Measurements from ENCODE around the gene AUTS2.

The AUTS2 gene

GRCh38 chr7:70595755-70596597, 997.7 kb downstream of the AUTS2 start:
- no peak; the same call in 1 of the 2 replicates for TF ChIP-seq GATA2 (IDR thresholded peaks at IDR 0.05; ENCODE audit: low read depth, low read length)
- TF ChIP-seq GATA3 (IDR thresholded peaks at IDR 0.05; ENCODE audit: low read depth, low read length) = no peak

GRCh38 chr7:70596598-70596913, 998.3 kb downstream of the AUTS2 start:
- no peak for TF ChIP-seq GATA3 (IDR thresholded peaks at IDR 0.05; ENCODE audit: low read depth, low read length)
- TF ChIP-seq GATA2 (IDR thresholded peaks at IDR 0.05; ENCODE audit: low read depth, low read length) = no peak

DNA sequence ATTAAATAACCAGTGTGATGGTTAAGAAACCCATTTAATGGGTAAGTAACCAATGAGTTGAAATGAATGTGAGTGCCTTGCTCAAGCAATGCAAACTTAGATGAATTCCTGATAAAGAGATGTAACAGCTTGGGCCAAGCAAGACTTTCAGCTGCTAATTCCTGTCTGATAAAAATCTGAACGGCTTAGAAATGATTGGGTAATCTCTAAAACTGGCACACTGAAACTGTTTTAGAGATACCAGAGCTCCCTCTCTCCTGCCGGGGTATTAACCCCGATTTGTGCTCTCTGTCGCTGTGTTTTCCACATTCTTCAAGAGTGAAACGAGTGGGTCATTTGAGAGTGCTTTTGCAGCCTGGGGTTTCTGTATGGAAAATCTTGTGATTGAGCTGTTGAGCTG, 998.8 kb downstream of the AUTS2 start:
- TF ChIP-seq GATA2 (IDR thresholded peaks at IDR 0.05; ENCODE audit: low read depth, low read length) = peak; percentile 60
- no peak for TF ChIP-seq GATA3 (IDR thresholded peaks at IDR 0.05; ENCODE audit: low read depth, low read length)

GRCh38 chr7:70598976-70599375, 1000.7 kb downstream of the AUTS2 start:
- TF ChIP-seq GATA3 (IDR thresholded peaks at IDR 0.05; ENCODE audit: low read depth, low read length) = no peak
- no peak for TF ChIP-seq GATA2 (IDR thresholded peaks at IDR 0.05; ENCODE audit: low read depth, low read length)

- no peak for TF ChIP-seq GATA3 (IDR thresholded peaks at IDR 0.05; ENCODE audit: low read depth, low read length)
- TF ChIP-seq GATA2 (IDR thresholded peaks at IDR 0.05; ENCODE audit: low read depth, low read length) = no peak
These were observed 1001.3 kb downstream of the AUTS2 start for GRCh38 chr7:70599446-70600190.

- TF ChIP-seq GATA2 (IDR thresholded peaks at IDR 0.05; ENCODE audit: low read depth, low read length) (no peak), GATA3 (IDR thresholded peaks at IDR 0.05; ENCODE audit: low read depth, low read length) (no peak)
These were observed 1002.7 kb downstream of the AUTS2 start for GRCh38 chr7:70600993-70601392.

GRCh38 chr7:70602117-70602516, 1003.8 kb downstream of the AUTS2 start:
- TF ChIP-seq GATA2 (IDR thresholded peaks at IDR 0.05; ENCODE audit: low read depth, low read length) (no peak), GATA3 (IDR thresholded peaks at IDR 0.05; ENCODE audit: low read depth, low read length) (no peak)

- TF ChIP-seq GATA2 (IDR thresholded peaks at IDR 0.05; ENCODE audit: low read depth, low read length) = no peak
- TF ChIP-seq GATA3 (IDR thresholded peaks at IDR 0.05; ENCODE audit: low read depth, low read length) = no peak
These were observed 1009.0 kb downstream of the AUTS2 start for GRCh38 chr7:70607281-70607680.

DNA sequence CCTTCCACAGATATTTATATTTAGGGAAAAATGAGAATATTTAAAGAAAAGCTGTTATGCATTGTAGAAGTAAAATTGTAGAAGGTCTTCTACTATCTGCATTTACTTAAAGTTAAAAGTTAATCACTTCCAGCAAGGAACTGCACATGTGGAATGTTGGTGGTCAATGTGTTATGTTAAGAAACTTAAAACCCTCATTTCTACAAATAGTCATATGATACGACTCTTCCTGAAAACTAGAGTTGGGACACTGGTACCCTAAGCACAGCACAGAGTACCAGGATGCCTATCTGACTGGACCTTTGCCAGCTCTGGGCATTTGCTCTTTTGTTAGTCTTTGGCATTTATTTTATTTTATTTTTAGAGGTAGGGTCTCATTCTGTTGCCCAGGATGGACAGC, 1009.5 kb downstream of the AUTS2 start:
- TF ChIP-seq GATA2 (IDR thresholded peaks at IDR 0.05; ENCODE audit: low read depth, low read length) (no peak), GATA3 (IDR thresholded peaks at IDR 0.05; ENCODE audit: low read depth, low read length) (no peak)

DNA sequence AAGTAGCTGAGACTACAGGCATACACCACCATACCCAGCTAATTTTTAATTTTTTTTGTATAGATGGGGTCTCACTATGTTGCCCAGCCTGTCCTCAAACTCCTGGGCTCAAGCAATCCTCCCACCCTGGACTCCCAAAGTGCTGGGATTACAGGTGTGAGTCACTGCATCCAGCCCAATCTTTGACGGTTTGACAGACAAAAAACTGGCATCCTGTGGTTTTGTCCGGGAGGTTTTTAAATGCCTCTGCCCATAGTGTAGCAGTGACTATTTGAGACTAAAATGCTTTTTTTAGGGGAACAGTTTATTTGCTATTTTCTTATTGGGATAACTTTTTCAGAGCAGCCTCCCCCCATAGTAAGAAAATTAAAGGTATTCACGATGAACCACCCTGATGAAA, 1010.0 kb downstream of the AUTS2 start:
- TF ChIP-seq GATA2 (IDR thresholded peaks at IDR 0.05; ENCODE audit: low read depth, low read length) (no peak), GATA3 (IDR thresholded peaks at IDR 0.05; ENCODE audit: low read depth, low read length) (no peak)

DNA sequence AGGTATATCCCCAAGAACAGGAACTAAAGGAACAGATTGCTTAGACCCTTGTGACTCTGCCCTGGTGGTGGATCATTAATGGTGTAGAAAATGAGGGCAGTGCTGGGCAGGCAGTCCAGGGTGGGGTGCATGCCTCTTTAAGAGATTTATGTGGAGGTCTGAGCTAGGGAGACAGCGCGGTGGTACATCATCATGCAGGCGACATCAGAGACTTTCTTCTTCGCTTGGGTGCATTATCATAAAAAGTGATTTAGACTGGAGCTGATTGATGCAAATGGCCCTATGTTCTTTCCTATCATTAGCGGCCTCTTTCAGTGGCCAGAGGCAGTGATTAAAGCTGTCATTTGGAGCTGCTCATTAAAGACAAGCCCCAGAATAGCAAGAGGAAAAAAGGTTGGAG, 1014.5 kb downstream of the AUTS2 start:
- TF ChIP-seq GATA2 (IDR thresholded peaks at IDR 0.05; ENCODE audit: low read depth, low read length) = no peak
- TF ChIP-seq GATA3 (IDR thresholded peaks at IDR 0.05; ENCODE audit: low read depth, low read length) = no peak

DNA sequence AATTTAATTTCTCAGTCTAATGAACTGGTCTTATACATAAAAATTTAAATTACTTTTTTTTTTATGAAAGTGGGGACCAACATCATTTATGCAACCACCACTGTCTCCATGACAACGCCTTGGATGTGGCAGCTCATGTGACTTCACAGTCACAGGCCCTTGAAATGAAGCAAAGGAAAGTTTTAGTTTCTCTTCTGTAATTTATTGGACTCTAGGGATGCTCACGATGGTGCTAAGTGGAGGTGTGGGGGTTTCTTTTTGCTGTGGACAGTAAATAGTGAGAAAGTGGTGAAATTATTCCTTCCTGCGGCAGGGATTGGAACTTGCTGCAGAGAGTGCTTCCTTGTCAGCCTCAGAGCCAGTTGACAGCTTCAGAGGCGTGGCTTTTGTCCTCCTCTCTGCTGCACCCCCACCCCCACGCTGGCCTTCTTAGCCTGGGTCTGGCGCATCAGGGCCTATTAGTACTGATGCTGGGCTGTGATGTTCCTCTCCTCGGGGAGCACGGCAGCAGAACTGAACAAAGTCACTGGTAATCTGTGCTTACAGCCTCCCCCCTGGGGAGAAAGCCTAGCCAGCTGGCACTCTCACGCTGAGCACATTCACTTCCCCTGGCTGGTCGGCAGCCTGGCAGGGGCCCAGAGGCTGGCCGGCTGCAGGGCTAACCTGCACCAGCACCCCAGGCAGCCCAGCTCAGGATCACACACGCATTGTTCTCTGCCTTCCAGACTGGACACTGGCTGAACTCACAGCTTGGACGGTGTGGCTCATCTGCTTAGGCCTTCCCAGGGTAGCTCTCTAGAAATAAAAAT, 1016.2 kb downstream of the AUTS2 start:
- TF ChIP-seq GATA3 (IDR thresholded peaks at IDR 0.05; ENCODE audit: low read depth, low read length) (no peak), GATA2 (IDR thresholded peaks at IDR 0.05; ENCODE audit: low read depth, low read length) (peak; percentile 53)

GRCh38 chr7:70615066-70615606, 1016.9 kb downstream of the AUTS2 start:
- TF ChIP-seq GATA2 (IDR thresholded peaks at IDR 0.05; ENCODE audit: low read depth, low read length) = no peak
- no peak for TF ChIP-seq GATA3 (IDR thresholded peaks at IDR 0.05; ENCODE audit: low read depth, low read length)

- TF ChIP-seq GATA3 (IDR thresholded peaks at IDR 0.05; ENCODE audit: low read depth, low read length) (no peak), GATA2 (IDR thresholded peaks at IDR 0.05; ENCODE audit: low read depth, low read length) (no peak)
These were observed 1017.9 kb downstream of the AUTS2 start for GRCh38 chr7:70616211-70616610.
